HEK293 (cell line): ENCODE measurements around the gene S100A2.

Experiments used
- ATF2 ChIP-seq: fragments of 450-650 bp; formaldehyde crosslinking; IDR thresholded peaks from 2 replicates; pipeline ENCODE4 v1.5.1; 2016; ENCODE audit warnings: missing biosample characterization, missing genetic modification characterization, low read depth
- CTCF ChIP-seq: fragments of 450-650 bp; formaldehyde crosslinking; IDR thresholded peaks from 2 replicates; pipeline ENCODE4 v1.5.1; 2016; ENCODE audit warnings: missing biosample characterization, missing genetic modification characterization
- INSM2 ChIP-seq: fragments of 450-650 bp; formaldehyde crosslinking; IDR thresholded peaks from 2 replicates; pipeline ENCODE4 v1.5.1; 2016; ENCODE audit warnings: missing biosample characterization, missing genetic modification characterization
- KLF1 ChIP-seq: fragments of 450-650 bp; formaldehyde crosslinking; IDR thresholded peaks from 2 replicates; pipeline ENCODE4 v1.5.1; 2016; ENCODE audit warnings: missing biosample characterization, missing genetic modification characterization
- REST ChIP-seq: fragments of 450-650 bp; formaldehyde crosslinking; IDR thresholded peaks from 2 replicates; pipeline ENCODE4 v1.5.1; 2016; ENCODE audit warnings: missing biosample characterization, missing genetic modification characterization
- SP2 ChIP-seq: fragments of 450-650 bp; formaldehyde crosslinking; IDR thresholded peaks from 2 replicates; pipeline ENCODE4 v1.5.1; 2016; ENCODE audit warnings: missing biosample characterization, missing genetic modification characterization
- ZBTB49 ChIP-seq: fragments of 450-650 bp; formaldehyde crosslinking; IDR thresholded peaks from 2 replicates; pipeline ENCODE4 v1.5.1; 2016; ENCODE audit warnings: missing biosample characterization, missing genetic modification characterization, low read depth
- ZBTB7A ChIP-seq: fragments of 450-650 bp; formaldehyde crosslinking; IDR thresholded peaks from 2 replicates; pipeline ENCODE4 v1.5.1; 2016; ENCODE audit warnings: low read depth, missing biosample characterization, missing genetic modification characterization
- ZNF311 ChIP-seq: fragments of 450-650 bp; formaldehyde crosslinking; IDR thresholded peaks from 2 replicates; pipeline ENCODE4 v1.5.1; 2017; ENCODE audit warnings: missing biosample characterization, missing genetic modification characterization, borderline replicate concordance
- ZNF747 ChIP-seq: fragments of 450-650 bp; formaldehyde crosslinking; IDR thresholded peaks from 2 replicates; pipeline ENCODE4 v1.5.1; 2016; ENCODE audit warnings: missing biosample characterization, missing genetic modification characterization
- ZSCAN5A ChIP-seq: fragments of 450-650 bp; formaldehyde crosslinking; IDR thresholded peaks from 2 replicates; pipeline ENCODE4 v1.5.1; 2016; ENCODE audit warnings: missing biosample characterization, missing genetic modification characterization

- TF ChIP-seq ZSCAN5A (tag by site-specific recombination) (no peak), ZBTB49 (tag by site-specific recombination) (no peak), CTCF (tag by site-specific recombination) (no peak), INSM2 (tag by site-specific recombination) (no peak), ZBTB7A (no peak), ATF2 (tag by site-specific recombination) (no peak), KLF1 (tag by site-specific recombination) (no peak), ZNF747 (tag by site-specific recombination) (no peak), REST (tag by site-specific recombination) (no peak), SP2 (tag by site-specific recombination) (no peak), ZNF311 (tag by site-specific recombination) (no peak)
Observed at GRCh38 chr1:153563991-153564390, 1.7 kb downstream of the S100A2 start.
